GM19099 (cell line): ENCODE results near the gene GRK3.

Experiments
- POLR2A ChIP-seq: IDR thresholded peaks from 3 replicates; pipeline ENCODE4 v1.6.1; 2011; ENCODE audit warnings: low read depth; ENCODE audit not compliant: insufficient read length; ENCODE audit errors: extremely low read depth

The GRK3 gene

GRCh38 chr22:25693268-25693565 is 128.7 kb downstream of the GRK3 start:
- TF ChIP-seq POLR2A: no peak

GRCh38 chr22:25694196-25694907 is 129.9 kb downstream of the GRK3 start:
- TF ChIP-seq POLR2A: no peak

- no peak for TF ChIP-seq POLR2A
Measured at GRCh38 chr22:25695146-25695545, 130.7 kb downstream of the GRK3 start.

- no peak for TF ChIP-seq POLR2A
Measured at GRCh38 chr22:25696763-25697162, 132.3 kb downstream of the GRK3 start.

- TF ChIP-seq POLR2A: no peak
Measured at GRCh38 chr22:25697181-25697664, 132.7 kb downstream of the GRK3 start.

GRCh38 chr22:25697978-25698377 is 133.5 kb downstream of the GRK3 start:
- no peak for TF ChIP-seq POLR2A

- TF ChIP-seq POLR2A: no peak
Measured at GRCh38 chr22:25698461-25698860, 134.0 kb downstream of the GRK3 start.

GRCh38 chr22:25698978-25699377 is 134.5 kb downstream of the GRK3 start:
- TF ChIP-seq POLR2A: no peak

GRCh38 chr22:25701056-25701780 is 136.7 kb downstream of the GRK3 start:
- no peak for TF ChIP-seq POLR2A

- no peak for TF ChIP-seq POLR2A
Measured at GRCh38 chr22:25702040-25702439, 137.6 kb downstream of the GRK3 start.

GRCh38 chr22:25702571-25703167 is 138.2 kb downstream of the GRK3 start:
- TF ChIP-seq POLR2A: no peak

- no peak for TF ChIP-seq POLR2A
Measured at GRCh38 chr22:25704701-25705100, 140.2 kb downstream of the GRK3 start.

- TF ChIP-seq POLR2A: no peak
Measured at GRCh38 chr22:25706197-25706596, 141.7 kb downstream of the GRK3 start.

GRCh38 chr22:25709758-25710157 is 145.3 kb downstream of the GRK3 start:
- TF ChIP-seq POLR2A: no peak

- TF ChIP-seq POLR2A: no peak
Measured at GRCh38 chr22:25710501-25710900, 146.0 kb downstream of the GRK3 start.

- TF ChIP-seq POLR2A: no peak
Measured at GRCh38 chr22:25711491-25711890, 147.0 kb downstream of the GRK3 start.
